Measurements from ENCODE around the gene BACH1.
"Not testable (repeated sequence)": the region's sequence is repeated elsewhere in the genome, so short reads cannot be mapped to it uniquely, and the experiment has no call there.

Gene BACH1

DNA sequence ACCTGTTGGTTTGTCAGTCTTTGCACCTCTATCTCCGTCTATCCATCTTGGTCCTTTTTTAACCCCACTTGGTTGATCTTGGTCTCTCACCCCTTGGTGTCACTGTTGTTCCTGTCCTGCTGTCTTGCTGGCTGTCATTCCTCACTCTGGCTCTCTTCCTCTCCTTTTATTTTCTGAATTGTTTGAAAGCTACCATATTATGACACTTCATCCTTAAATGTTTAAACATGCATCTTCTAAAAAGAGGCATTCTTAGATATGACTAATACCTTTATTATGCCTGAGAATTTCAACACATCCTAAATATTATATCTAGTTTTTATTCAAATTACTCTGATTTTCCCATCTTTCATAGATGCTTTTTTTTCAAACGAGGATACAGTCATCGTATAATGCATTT lies 37.0 kb downstream of the BACH1 start:
- Mint-ChIP-seq H3K4me3 (no peak overlapping the region), H3K27me3 (ENCODE audit: low read depth) (no peaks in the 10 kb centered on the region), H3K27ac (no peak overlapping the region), H3K4me1 (ENCODE audit: low read depth) (peaks cover 7% of the 10 kb centered on the region), H3K36me3 (ENCODE audit: low read depth) (peaks cover 14% of the 10 kb centered on the region), H3K9me3 (no peaks in the 10 kb centered on the region)

DNA sequence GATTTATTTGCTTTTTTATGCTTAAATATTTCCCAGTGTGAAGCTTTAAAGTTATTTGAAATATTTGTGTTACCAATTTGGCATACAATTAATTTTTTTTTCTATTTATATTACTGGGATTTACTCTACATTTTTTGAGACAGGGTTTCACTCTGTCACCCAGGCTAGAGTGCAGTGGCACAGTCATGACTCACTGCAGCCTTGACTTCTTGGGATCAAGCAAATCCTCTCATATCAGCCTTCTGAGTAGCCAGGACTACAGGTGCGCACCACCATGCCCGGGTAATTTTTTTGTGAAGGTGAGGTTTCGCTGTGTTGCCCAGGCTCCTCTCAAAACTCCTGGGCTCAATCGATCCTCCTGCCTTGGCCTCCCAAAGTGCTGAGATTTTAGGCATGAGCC lies 39.5 kb downstream of the BACH1 start:
- no peak overlapping the region for H3K4me3 Mint-ChIP-seq

DNA sequence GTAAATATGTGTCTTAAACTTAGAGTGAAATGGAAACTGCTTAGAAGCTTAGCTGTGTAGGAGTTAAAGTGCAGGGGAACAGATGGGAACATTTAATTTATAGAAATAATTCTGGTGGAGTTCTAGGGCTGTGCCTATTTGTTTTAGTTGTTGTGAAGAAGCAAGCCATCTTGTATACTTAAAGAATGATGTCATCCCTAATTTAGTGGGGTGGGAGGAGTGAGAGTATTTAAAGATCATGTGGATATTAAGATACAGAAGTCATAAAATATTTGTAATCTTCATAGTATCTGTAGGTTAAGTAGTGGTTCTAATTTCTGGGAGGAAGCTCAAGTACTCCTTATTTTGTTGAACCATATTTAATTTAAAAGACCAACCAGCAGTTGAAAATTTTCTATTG lies 41.5 kb downstream of the BACH1 start:
- Mint-ChIP-seq H3K9me3 (no peaks in the 10 kb centered on the region), H3K4me1 (ENCODE audit: low read depth) (peaks cover 15% of the 10 kb centered on the region), H3K27ac (no peak overlapping the region), H3K27me3 (ENCODE audit: low read depth) (no peaks in the 10 kb centered on the region), H3K4me3 (no peak overlapping the region), H3K36me3 (ENCODE audit: low read depth) (peaks cover 8% of the 10 kb centered on the region)

More for the DNA sequence above, 39.5 kb downstream of the BACH1 start:
- Mint-ChIP-seq H3K27ac (no peak overlapping the region), H3K27me3 (ENCODE audit: low read depth) (no peaks in the 10 kb centered on the region), H3K36me3 (ENCODE audit: low read depth) (peaks cover 10% of the 10 kb centered on the region), H3K4me1 (ENCODE audit: low read depth) (peaks cover 15% of the 10 kb centered on the region), H3K9me3 (no peaks in the 10 kb centered on the region)

DNA sequence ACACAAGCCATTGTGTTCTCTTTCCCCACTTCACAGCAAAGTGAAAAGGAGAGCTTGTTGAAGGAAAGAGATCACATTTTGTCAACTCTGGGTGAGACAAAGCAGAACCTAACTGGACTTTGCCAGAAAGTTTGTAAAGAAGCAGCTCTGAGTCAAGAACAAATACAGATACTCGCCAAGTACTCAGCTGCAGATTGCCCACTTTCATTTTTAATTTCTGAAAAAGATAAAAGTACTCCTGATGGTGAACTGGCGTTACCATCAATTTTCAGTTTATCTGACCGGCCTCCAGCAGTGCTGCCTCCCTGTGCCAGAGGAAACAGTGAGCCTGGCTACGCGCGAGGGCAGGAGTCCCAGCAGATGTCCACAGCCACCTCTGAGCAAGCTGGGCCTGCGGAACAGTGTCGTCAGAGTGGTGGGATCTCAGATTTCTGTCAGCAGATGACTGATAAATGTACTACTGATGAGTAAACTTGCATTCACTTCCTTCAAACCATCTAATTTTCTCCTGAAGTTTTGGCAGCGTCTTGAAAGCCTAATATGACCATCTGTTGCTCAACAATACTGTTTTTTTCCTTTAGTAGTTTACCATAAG lies 43.7 kb downstream of the BACH1 start:
- Mint-ChIP-seq H3K36me3 (ENCODE audit: low read depth) (peaks cover 6% of the 10 kb centered on the region), H3K4me3 (no peak overlapping the region), H3K9me3 (no peaks in the 10 kb centered on the region), H3K27me3 (ENCODE audit: low read depth) (no peaks in the 10 kb centered on the region), H3K27ac (no peak overlapping the region), H3K4me1 (ENCODE audit: low read depth) (peaks cover 16% of the 10 kb centered on the region)

DNA sequence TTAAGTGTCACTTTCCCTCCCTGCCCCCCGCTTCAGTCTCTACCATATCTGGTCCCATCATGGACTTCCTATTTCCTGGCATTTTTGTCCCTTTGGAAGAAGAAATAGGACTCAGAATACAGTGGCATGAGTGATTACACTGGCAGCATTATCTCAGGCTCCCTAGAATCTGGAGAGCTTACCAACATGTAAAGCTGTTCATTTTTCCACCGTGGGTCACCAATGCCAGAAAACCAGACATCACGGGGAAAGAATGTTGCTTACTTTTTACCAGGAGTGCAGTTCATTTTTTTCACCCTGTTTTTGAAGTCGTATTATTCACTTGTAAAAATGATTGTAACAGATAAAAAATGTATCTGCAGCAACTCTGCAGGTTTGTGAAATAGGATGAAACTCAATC lies 44.8 kb downstream of the BACH1 start:
- H3K4me1 Mint-ChIP-seq (ENCODE audit: low read depth): peaks cover 26% of the 10 kb centered on the region
- H3K27me3 Mint-ChIP-seq (ENCODE audit: low read depth): no peaks in the 10 kb centered on the region
- no peaks in the 10 kb centered on the region for H3K9me3 Mint-ChIP-seq
- no peak overlapping the region for H3K4me3 Mint-ChIP-seq
- peaks cover 6% of the 10 kb centered on the region for H3K36me3 Mint-ChIP-seq (ENCODE audit: low read depth)
- H3K27ac Mint-ChIP-seq: no peak overlapping the region

DNA sequence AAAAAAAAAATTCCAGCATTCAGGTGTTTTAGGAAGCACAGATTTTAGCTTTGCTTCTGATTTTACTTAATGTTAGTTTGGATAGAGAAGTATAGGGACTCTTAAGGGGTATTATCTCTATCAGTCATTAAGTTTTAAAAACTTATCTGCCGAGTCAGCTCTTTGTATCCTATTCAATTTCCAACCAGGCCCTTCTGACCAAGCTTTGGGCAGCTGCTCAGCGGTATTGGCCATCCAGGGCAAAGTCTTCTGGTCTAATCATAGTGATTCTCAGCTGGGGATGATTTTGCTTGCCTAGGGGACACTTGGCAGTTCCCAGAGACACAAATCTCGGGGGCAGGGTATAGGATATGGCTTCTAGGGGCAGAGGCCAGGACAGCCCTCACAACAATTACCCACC lies 47.6 kb downstream of the BACH1 start:
- no peaks in the 10 kb centered on the region for H3K9me3 Mint-ChIP-seq
- peaks cover 5% of the 10 kb centered on the region for H3K36me3 Mint-ChIP-seq (ENCODE audit: low read depth)
- H3K4me1 Mint-ChIP-seq (ENCODE audit: low read depth): peaks cover 24% of the 10 kb centered on the region
- H3K4me3 Mint-ChIP-seq: no peak overlapping the region
- H3K27ac Mint-ChIP-seq: no peak overlapping the region
- H3K27me3 Mint-ChIP-seq (ENCODE audit: low read depth): no peaks in the 10 kb centered on the region

DNA sequence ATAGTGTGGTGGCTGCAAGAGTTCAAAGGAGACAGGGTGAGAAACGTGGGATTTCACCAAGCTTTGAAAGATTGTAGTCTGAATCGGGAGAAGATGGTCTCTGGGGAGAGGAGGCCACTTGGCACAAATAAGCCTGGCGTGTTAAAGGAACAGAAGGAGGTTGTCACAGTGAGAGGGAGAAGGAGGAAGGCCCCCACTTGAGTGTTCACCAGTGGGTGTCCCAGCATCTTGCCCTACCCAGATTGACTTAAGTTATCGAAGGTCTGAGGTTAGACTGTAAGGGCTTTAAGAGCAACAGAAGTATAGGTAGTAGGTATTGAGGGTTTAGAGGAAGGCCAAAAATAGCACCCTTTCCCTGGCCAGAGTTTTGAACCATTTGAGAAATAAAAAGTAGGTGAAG lies 48.0 kb downstream of the BACH1 start:
- Mint-ChIP-seq H3K27ac (no peak overlapping the region), H3K27me3 (ENCODE audit: low read depth) (no peaks in the 10 kb centered on the region), H3K4me3 (no peak overlapping the region), H3K9me3 (no peaks in the 10 kb centered on the region), H3K36me3 (ENCODE audit: low read depth) (peaks cover 9% of the 10 kb centered on the region), H3K4me1 (ENCODE audit: low read depth) (peaks cover 23% of the 10 kb centered on the region)

DNA sequence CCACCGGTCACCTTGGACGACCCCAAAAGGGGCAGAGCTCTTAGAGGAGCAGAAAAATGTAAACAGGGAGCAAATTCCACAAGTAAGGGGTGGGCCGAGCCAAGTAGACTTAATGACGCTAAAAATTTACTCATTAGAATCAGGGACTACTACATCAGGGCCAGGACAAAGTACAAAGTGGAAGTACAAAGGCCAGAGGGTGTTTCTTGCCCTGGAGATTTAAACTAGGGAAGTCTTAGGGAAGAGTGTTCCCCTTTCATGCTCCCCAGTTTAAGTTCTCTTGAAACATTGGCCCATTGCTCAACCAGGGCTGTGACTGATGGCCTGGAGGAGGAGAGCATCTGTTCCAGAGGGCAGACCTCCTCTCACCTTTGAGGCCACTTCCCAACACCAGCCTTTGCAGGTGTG lies 48.6 kb downstream of the BACH1 start:
- Mint-ChIP-seq H3K9me3 (no peaks in the 10 kb centered on the region), H3K36me3 (ENCODE audit: low read depth) (peaks cover 7% of the 10 kb centered on the region), H3K27me3 (ENCODE audit: low read depth) (no peaks in the 10 kb centered on the region), H3K4me1 (ENCODE audit: low read depth) (peaks cover 18% of the 10 kb centered on the region), H3K4me3 (no peak overlapping the region), H3K27ac (no peak overlapping the region)

DNA sequence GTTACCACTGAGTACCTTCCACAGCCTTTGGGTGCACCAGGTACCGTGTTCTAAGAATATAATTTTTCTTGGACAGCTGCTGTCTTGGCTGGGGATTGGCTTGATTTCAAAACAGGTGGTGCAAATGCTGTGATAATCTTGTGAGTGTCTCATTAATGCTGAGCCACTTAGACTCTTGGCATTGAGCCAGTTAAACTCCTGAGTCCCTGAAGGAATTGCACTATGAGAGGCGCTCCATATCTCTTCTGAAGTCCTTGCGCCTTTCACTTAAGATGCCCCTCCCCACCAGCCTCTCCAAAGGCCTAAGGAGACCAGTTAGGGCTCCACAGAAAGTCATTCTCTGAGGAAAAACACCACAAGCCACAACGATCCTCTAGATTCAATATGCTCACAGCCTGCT lies 51.0 kb downstream of the BACH1 start:
- H3K4me3 Mint-ChIP-seq: no peak overlapping the region
- H3K36me3 Mint-ChIP-seq (ENCODE audit: low read depth): peaks cover 21% of the 10 kb centered on the region
- peaks cover 13% of the 10 kb centered on the region for H3K9me3 Mint-ChIP-seq
- no peaks in the 10 kb centered on the region for H3K27me3 Mint-ChIP-seq (ENCODE audit: low read depth)
- H3K4me1 Mint-ChIP-seq (ENCODE audit: low read depth): peaks cover 15% of the 10 kb centered on the region
- H3K27ac Mint-ChIP-seq: no peak overlapping the region

DNA sequence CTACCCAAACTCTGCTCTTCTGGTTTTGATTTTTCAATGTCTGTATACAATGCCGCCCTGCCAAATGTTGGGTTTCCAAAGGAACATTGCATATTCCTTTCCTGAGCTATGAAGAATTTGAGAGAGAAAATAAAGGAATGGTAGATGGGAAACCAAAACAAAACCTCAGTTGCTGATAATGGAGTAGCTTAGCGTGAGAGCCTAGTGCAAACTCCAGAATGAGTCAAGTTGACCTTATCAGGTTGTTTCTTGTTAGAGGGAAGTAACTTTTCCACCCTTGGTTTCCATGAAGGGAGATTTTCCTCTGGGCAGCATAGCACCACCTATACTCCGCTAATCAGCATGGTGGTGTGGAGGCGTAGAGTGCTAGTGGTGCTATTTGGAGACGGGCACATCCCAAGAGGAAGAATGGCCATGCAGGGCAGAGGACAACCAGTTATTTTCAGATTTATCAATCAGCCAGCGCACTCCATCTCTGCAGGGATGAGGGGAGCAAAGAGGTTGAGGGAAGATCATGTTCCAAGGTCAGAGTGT lies 51.6 kb downstream of the BACH1 start:
- Mint-ChIP-seq H3K9me3 (peaks cover 15% of the 10 kb centered on the region), H3K4me3 (no peak overlapping the region), H3K4me1 (ENCODE audit: low read depth) (peaks cover 15% of the 10 kb centered on the region), H3K27me3 (ENCODE audit: low read depth) (no peaks in the 10 kb centered on the region), H3K36me3 (ENCODE audit: low read depth) (peaks cover 22% of the 10 kb centered on the region), H3K27ac (no peak overlapping the region)

DNA sequence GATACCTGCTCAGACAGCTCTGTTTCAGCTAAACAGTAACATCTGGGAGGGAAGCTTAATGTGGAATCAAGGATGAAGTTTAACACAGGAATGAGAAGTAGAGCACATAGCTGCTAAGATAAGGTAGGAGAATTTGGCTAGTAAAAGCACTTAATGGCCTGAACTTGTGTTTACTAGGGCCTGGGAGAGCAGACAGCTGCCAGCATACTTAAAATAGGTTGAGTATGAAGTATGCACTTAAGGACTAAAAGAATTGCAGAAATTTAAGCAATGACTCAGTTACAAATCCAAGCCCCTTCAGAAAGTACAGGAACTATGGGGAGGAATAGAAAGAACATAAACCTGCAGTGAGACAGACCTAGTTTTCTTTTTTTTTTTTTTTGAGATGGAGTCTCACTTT lies 53.0 kb downstream of the BACH1 start:
- H3K27ac Mint-ChIP-seq: no peak overlapping the region
- H3K4me3 Mint-ChIP-seq: no peak overlapping the region
- H3K27me3 Mint-ChIP-seq (ENCODE audit: low read depth): no peaks in the 10 kb centered on the region
- H3K36me3 Mint-ChIP-seq (ENCODE audit: low read depth): peaks cover 20% of the 10 kb centered on the region
- peaks cover 15% of the 10 kb centered on the region for H3K9me3 Mint-ChIP-seq
- peaks cover 13% of the 10 kb centered on the region for H3K4me1 Mint-ChIP-seq (ENCODE audit: low read depth)

DNA sequence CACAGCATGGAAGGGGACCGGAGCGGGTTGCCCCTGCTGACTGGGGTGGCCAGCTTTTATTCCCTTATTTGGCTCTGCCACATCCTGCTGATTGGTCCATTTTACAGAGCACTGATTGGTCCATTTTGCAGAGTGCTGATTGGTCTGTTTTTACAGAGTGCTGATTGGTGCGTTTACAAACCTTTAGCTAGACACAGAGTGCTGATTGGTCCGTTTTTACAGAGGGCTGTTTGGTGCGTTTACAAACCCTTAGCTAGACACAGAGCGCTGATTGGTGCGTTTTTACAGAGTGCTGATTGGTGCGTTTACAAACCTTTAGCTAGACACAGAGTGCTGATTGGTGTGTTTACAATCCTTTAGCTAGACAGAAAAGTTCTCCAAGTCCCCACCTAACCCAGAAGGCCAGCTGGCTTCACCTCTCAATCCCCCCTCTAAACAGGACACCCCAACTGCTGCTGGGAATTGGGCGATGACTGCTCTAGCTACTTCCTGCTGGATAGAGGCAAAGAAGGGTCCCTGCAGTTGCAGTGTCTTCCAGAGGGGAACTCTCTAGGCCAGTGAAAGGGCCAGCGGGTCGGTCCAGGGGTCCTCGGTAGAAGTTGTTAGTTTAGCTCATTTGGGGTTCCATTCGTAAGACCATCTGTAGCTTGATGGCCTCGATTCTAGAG lies 56.5 kb downstream of the BACH1 start:
- not testable (repeated sequence) for H3K4me1 Mint-ChIP-seq (ENCODE audit: low read depth); H3K27me3 Mint-ChIP-seq (ENCODE audit: low read depth); H3K27ac Mint-ChIP-seq; H3K4me3 Mint-ChIP-seq
- Mint-ChIP-seq H3K36me3 (ENCODE audit: low read depth) (peaks cover 19% of the 10 kb centered on the region), H3K9me3 (peaks cover 15% of the 10 kb centered on the region)

DNA sequence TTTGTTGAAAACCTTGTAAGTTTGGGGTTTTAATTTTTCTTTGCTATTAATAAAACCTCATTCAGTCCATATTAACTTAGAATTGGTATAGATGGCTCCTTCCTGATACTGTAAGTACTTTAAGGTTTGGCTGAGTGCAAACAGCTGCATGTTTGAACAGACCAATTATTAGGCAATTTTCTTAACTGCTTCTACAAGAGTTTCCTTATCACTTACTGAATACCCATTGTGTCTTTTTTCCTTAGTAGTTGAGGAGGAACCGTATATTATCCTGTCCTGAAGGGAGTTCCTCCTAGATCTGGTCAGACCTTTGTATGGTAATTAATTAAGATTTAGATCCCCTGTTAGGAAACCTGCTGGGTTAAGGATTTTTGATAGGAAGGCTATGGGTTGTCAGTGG lies 57.6 kb downstream of the BACH1 start:
- Mint-ChIP-seq H3K36me3 (ENCODE audit: low read depth) (peaks cover 19% of the 10 kb centered on the region), H3K9me3 (peaks cover 15% of the 10 kb centered on the region)
- H3K4me3 Mint-ChIP-seq; H3K27me3 Mint-ChIP-seq (ENCODE audit: low read depth); H3K4me1 Mint-ChIP-seq (ENCODE audit: low read depth); H3K27ac Mint-ChIP-seq: not testable (repeated sequence)

DNA sequence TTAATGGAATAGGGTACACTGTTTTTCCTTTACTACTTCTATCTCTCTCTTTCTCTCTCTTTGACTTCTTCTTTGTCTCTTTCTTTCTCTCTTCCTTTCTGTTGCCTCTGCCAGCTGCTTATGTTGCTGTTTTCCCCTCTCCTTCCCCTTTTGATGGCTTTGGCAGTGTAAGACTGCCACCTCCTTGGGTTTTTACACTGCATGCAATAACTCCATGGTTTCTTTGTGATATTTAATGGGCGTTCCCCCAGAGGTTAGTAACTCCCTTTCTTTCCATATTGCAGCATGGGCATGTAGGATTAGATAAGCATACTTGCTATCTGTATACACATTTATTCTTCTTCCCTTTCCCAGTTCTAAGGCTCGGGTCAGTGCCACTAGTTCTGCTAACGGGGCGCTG lies 58.1 kb downstream of the BACH1 start:
- H3K27me3 Mint-ChIP-seq (ENCODE audit: low read depth); H3K4me1 Mint-ChIP-seq (ENCODE audit: low read depth); H3K4me3 Mint-ChIP-seq; H3K27ac Mint-ChIP-seq: not testable (repeated sequence)
- peaks cover 15% of the 10 kb centered on the region for H3K9me3 Mint-ChIP-seq
- H3K36me3 Mint-ChIP-seq (ENCODE audit: low read depth): peaks cover 15% of the 10 kb centered on the region

DNA sequence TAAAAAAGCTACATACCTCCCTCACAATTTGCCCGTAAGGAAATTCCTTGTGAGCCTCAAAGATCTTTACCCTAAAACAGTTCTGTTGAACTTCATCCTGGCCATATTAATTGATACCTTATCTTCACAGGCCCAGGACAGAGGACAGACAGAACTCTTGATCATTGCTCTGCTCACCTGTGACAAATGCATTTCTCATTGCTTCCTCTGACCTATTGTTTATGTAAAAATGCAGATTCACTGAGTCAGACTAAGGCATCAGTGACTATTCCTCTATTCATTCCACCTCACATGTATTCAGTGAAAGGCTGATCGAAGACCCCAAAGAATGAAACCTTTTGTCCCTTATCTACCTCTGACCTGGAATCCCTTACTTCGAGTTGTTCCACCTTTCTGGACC lies 61.0 kb downstream of the BACH1 start:
- no peak overlapping the region for H3K27ac Mint-ChIP-seq
- peaks cover 2% of the 10 kb centered on the region for H3K9me3 Mint-ChIP-seq
- H3K4me1 Mint-ChIP-seq (ENCODE audit: low read depth): peaks cover 7% of the 10 kb centered on the region
- H3K27me3 Mint-ChIP-seq (ENCODE audit: low read depth): no peaks in the 10 kb centered on the region
- no peak overlapping the region for H3K4me3 Mint-ChIP-seq
- H3K36me3 Mint-ChIP-seq (ENCODE audit: low read depth): peaks cover 9% of the 10 kb centered on the region
